ENCODE data around the gene LTB4R.
"Not testable (repeated sequence)": the region's sequence is repeated elsewhere in the genome, so short reads cannot be mapped to it uniquely, and the experiment has no call there.

The LTB4R gene

GRCh38 chr14:24349742-24350141, 38.4 kb downstream of the LTB4R start:
- no peak overlapping the region for H3K4me3 ChIP-seq (ENCODE audit: low read depth, low read length)
- TF ChIP-seq CTCF (IDR thresholded peaks at IDR 0.05; ENCODE audit: borderline replicate concordance, insufficient read depth, low read depth, low read length): no peak

GRCh38 chr14:24351517-24351916, 40.2 kb downstream of the LTB4R start:
- no peak for TF ChIP-seq CTCF (IDR thresholded peaks at IDR 0.05; ENCODE audit: borderline replicate concordance, insufficient read depth, low read depth, low read length)
- H3K4me3 ChIP-seq (ENCODE audit: low read depth, low read length): no peak overlapping the region

- H3K4me3 ChIP-seq (ENCODE audit: low read depth, low read length): no peak overlapping the region
- TF ChIP-seq CTCF (IDR thresholded peaks at IDR 0.05; ENCODE audit: borderline replicate concordance, insufficient read depth, low read depth, low read length): no peak
These were observed 42.5 kb downstream of the LTB4R start for GRCh38 chr14:24353559-24354481.

GRCh38 chr14:24354482-24354825, 43.2 kb downstream of the LTB4R start:
- not testable (repeated sequence) for H3K4me3 ChIP-seq (ENCODE audit: low read depth, low read length)

GRCh38 chr14:24355009-24355408, 43.7 kb downstream of the LTB4R start:
- no peak for TF ChIP-seq CTCF (IDR thresholded peaks at IDR 0.05; ENCODE audit: borderline replicate concordance, insufficient read depth, low read depth, low read length)
- H3K4me3 ChIP-seq (ENCODE audit: low read depth, low read length): no peak overlapping the region

GRCh38 chr14:24356208-24356607, 44.9 kb downstream of the LTB4R start:
- TF ChIP-seq CTCF (IDR thresholded peaks at IDR 0.05; ENCODE audit: borderline replicate concordance, insufficient read depth, low read depth, low read length): no peak
- no peak overlapping the region for H3K4me3 ChIP-seq (ENCODE audit: low read depth, low read length)

- H3K4me3 ChIP-seq (ENCODE audit: low read depth, low read length): no peak overlapping the region
- no peak for TF ChIP-seq CTCF (IDR thresholded peaks at IDR 0.05; ENCODE audit: borderline replicate concordance, insufficient read depth, low read depth, low read length)
These were observed 49.0 kb downstream of the LTB4R start for GRCh38 chr14:24360281-24360680.

Measured in GM12875 (cell line).